ENCODE measurements around the gene KIF25. TPM values are rescaled to one million over a fixed set of nuclear protein-coding genes. Genes with fewer than 3 reads are reported as not detected.

KIF25 gene
- polyA plus RNA-seq, 12 donors: 0.21 to 1.2 (median 0.75) TPM; not detected in 2

DNA sequence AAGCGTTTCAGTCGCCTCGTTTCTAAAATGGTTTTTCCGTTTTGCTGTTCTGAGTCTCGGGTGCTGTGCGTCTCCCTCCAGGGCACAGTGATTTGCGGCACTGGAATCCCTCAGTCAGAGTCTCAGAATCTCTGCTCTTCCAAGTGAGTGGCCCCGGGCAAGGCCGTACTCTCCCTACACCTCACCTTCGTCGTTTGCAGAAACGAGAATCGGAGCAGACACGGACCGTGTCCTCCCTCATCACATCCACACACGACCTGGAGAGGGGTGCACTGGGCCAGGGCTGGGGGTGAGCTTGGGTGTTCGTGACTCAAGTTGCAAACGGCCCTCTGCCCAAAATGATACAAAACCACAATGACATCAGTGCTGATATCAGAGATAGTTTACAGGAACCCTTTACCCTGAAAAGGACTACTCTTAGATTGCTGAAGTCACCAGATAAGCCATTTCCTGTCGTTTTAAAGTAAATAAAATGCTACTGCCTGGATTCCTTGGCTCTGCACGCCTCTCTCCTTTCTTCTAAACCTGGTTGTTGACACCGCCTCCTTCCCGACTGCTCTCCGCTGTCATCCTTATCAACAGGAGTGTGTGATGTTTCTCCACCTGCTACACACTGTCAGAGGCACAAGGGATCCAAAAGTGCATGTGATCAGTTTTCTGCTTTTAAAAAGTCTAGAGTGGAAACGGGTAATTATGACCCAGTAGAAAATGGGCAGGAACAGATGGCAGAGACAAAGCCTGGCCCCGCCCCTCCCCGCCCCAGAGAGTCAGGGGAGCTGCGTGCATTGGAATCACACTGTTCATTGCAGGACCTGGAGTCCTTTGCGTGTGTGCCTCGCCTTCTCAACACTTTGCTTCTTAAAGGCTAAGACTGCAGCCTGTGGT is 38.4 kb downstream of the KIF25 start:
- DNase-seq: no peak

DNA sequence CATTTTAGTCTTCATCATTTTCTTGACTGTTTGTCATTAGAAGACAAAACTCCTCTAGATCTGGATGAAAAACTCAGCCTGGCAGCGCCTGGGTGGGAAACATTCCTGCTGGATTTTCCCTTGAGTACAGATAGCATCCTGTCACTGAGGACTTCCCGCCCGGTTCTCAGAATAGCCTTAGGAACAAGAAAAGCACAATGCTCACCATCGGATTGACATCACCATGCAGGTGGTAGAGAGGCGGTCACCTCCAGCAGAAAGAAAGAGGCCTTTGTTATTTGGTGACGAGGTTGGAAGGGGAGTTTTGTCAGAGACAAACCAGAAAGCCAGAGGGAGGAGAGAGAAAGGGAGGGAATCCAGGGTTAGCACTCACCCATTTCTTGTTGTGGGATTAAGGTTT is 39.8 kb downstream of the KIF25 start:
- no peak for DNase-seq

DNA sequence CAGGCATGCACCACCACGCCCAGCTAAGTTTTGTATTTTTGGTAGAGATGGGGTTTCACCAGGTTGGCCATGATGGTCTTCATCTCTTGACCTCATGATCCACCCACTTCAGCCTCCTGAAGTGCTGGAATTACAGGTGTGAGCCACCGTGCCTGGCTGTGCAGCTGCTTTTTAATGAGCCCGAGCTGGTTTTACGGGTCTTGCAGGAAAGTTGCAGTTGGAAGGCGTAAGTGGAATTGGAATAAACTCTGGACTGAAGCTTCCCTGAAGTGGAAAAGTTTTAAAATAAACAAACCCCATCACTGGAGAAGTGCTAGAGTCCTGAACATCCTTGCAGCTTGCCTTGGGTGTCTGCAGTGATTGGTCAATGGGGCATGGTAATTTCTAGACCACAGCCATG is 40.4 kb downstream of the KIF25 start:
- DNase-seq: no peak

DNA sequence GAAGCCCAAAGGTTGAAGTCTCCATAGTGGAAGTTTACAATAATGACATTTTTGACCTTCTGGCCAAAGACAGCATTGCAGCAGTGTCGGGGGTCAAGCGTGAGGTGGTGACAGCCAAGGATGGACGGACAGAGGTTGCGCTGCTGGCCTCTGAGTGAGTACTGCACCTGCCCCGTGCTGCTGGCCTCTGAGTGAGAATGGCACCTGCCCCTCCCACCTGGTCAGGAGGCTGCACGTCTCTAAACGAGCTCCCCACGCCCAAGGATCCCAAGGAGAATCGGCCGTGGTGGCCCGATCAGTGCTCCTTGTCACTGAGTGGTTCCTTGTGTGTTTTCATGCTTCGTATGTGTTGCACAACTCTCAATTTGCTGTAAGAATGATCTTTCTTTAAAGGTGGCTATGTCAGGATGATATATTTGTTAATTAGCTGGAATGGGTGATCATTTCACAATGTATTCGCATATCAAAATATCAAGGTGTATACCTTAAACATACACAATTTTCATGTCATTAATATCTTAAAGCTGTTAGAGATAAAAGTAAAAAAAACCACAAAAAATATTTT is 41.2 kb downstream of the KIF25 start:
- no peak for DNase-seq

DNA sequence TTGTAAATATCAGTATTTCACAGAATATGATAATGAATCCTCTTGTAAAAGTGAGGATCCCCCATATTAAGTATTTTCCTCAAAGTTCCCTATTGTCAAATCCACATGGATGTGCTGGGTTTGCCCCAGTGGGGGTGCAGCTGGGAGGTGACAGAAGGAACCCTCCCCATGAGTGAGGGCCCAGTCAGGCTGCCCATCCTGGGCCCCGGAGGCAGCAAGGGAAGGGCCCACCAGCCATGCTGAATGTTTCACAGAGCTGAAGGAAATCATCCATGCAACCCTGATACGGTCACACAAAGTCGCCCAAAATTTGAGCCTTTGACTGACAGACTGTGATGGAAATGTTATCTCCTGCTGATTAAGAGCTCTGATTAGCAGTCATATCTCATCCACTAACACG is 41.8 kb downstream of the KIF25 start:
- no peak for DNase-seq

DNA sequence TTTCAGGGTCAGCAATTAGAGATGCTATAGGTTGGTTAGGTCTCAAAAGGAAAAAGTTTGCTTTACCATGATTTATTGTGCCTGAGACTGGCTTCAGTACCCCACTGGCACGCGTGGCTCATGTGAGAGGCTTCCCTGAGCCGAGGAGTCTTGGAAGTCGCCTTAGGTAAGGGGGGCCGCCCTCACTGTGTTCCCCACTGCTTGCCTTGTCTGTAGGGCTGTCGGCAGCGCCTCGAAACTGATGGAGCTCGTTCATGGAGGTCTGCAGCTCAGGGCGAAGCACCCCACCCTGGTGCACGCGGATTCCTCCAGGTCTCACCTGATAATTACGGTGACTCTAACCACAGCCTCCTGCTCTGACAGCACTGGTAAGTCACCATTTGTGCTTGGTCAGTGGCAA is 42.4 kb downstream of the KIF25 start:
- no peak for DNase-seq

DNA sequence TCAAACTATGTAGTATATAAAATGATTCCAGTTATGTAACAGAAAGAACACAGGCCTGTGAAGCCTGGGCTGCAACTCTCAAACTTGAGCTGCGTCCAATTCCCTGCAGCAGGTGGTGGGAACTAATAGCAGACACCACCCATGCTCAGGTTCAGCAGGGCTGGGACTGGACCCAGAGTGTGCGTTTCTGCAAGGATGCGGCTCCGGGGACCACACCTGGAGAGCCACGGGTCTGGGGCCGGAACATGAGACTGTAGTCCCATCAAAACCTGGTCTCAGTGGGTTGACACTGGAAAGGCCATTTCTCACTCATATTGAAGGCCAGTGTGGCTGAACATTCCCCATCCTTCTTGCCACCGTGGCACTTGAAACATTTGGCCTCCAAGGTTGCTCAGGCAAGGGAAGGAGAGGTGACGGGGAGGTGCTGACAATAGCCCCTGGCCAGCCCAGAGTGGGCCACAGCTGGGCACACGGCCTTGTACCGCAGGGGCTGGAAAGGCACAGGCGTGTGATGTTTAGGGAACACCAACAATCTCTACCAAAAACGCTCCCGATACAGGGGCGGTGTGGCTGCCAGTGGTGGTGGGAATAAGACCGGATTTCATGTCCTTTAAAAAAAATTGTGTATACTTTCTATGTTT is 43.5 kb downstream of the KIF25 start:
- DNase-seq: no peak

DNA sequence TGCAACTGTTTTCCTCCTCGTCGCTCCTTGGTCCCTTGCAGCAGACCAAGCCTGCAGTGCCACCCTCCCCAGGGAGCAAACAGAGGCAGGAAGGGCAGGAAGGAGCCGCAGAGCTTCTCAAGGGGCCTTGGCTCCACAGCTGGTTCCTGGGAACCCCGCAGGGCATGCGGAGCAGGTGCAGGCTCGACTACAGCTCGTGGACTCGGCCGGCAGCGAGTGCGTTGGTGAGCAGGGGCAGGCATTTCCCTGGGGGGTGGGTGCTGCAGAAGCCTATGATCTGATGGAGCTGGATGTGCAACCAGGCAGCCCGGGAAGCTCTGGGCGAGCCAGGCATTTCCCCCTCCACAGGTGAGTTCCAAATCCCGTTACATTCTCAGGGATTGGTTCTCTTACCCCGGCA is 44.5 kb downstream of the KIF25 start:
- no peak for DNase-seq

DNA sequence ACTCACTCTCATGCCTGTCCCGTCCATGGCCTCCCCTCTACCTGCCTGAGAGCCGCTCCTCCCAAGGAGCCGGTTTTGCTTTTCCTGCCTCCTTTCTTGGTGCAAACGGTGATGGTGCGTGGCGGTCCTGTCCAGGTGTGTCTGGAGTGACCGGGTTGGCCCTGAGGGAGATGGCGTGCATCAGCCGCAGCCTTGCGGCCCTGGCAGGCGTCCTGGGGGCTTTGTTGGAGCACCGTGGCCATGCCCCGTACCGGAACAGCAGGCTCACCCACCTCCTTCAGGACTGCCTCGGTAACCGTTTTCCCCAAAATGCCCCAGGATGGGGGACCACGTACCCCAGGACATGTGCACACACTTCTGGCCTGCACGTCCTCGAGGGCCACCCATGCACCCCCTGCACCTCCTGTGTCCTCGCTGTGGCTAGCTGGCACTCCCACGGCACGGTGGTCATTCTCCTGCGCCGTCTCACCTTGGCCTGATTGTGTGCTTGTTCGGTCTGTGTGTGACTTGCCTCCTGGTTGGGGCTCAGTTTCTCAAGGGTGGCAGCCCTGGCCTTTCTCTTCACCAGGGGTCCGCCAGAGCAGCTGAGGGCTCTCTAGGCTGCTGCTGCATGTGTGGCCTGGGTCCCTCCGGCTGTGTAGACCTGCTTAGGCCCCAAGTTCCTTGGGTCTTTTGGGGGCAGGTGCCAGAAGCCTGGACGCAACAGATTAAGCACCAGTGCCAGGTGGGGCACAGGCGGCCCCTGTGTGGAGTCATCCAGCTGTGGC is 45.1 kb downstream of the KIF25 start:
- no peak for DNase-seq

DNA sequence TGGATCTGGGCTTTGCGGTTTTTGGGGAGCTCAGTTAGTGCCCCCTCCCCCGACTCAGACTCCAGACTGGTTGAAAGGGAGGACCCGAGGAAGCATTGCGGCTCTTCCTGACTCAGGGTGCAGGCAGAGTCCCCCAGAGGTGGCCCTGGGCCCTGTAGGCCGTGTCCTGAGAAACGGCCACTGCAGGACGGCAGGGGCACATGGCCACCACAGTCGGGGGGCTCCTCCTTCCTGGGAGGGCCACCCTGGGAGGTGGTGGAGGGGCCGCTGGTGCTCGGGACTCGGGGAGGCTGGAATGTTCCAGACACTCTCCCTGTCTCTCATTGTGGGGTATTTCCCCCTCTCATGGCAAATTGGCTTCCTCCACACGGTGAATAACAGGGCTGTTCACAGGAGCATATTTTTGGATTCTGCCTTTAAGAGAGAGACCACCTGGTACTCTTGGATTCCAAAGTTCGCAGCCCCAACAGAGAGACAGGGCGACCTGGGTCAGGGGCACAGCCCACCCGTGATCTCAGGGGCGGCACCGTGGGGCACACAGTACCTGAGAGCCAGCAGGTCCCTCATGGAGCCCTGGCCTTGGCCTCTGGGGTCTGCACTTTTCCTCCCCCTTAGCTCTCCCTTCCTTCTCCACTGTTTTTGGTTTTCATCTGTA is 45.8 kb downstream of the KIF25 start:
- no peak for DNase-seq

DNA sequence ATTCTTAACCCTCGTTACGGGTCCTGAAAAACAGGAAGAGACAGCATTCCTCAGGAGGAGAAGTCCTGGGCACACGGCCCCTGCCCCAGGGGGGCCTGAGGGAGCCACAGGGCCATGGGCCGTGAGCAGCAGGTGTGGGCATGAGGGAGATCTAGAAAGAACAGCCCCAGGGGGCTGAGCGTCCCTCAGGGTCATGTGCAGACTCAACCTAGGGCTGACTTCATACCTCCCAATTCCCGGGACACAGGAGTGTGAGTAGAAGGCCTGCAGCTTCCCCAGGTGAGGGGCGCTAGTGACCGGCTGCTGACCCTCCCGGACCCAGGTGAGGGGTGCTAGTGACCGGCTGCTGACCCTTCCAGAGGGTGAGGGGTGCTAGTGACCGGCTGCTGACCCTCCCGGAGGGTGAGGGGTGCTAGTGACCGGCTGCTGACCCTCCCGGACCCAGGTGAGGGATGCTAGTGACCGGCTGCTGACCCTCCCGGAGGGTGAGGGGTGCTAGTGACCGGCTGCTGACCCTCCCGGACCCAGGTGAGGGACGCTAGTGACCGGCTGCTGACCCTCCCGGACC is 46.5 kb downstream of the KIF25 start:
- no peak for DNase-seq

DNA sequence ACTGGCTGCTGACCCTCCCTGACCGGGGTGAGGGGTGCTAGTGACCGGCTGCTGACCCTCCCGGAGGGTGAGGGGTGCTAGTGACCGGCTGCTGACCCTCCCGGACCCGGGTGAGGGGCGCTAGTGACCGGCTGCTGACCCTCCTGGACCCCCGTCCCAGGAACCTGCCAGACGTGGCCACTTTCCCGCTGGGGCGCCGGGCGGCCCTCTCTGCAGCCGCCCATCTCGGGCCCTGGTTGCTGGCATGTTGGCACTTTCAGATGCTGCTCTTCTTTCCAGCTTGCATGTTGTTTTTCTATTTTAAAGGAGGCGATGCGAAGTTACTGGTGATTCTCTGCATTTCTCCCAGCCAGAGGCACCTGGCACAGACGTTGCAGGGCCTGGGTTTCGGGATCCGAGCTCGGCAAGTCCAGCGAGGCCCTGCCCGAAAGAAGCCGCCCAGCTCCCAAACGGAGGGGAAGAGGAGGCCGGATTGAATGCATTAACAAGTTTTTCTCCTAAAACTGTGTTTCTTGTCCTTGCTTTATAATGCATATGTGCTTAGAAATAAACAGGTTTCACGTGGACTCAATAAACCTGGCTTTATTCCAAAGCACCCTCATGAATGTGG is 47.2 kb downstream of the KIF25 start:
- DNase-seq: no peak

DNA sequence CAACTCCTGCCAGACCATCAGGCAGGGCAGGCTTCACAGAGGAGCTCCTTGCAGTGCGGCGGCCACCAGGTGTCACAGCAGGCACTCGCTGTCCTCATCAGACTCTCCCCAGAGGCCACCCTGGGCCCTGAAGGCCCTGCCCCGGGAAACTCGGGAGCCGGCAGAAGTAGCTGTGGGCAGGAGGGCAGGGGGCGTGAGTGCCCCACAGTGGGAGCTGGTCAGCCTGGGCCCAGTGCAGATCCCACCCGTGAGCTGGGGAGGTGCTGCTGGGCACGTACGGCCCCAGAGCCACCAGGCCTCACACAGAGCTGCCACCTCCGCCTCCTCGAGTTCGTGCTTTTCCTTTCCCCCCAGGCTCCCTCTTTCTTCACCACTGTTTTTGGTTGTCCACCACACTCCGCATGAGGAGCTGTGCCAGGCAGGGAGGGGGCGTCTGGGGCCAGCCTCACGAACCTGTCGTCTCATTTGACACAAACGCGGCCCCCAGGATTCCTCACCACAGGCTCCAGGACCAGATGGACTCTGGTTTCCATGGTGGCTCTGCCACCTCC is 47.7 kb downstream of the KIF25 start:
- no peak for DNase-seq

DNA sequence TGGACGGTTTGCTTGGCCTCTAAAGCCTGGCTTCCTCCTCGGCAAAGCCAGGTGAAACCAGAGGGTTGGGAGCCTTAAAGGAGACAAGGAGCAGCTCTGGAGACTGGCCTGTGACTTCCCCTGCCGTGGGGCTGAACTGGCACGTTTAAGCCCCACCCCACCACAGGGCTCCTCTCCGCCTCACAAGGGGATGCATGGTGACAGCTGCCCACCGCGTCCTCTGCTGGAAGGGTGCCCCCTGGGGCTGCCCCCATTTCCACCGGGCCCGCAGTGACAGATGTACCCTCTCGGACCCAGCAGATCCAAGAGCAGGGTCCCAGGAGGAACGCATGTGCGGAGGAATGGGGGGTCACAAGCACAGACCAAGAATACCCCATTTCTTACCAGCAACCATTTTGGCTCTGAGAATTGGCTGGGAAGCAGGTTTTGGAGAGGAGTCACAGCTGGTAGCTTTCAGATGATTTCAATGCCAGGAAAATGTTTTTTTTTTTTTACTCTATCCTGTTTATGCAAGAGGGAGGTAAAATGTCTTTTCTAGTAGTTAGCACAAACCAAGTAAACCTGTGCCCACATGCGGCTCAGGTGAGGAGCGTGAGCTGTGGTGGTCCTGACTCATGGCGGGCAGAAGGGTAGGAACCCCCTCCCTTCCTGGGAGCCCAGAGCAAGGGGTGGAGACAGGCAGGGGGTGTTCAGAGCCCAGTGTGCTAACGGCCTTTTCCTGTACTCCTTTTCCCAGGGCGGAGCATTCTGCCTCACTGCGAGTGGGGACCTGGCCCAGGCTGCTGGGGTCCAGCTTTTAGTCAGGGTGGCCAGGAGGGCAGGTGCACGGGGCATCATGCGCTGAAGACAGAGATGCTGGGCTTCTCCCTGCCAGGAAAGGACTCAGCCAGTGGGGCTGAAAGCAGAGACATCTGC is 48.5 kb downstream of the KIF25 start:
- no peak for DNase-seq

DNA sequence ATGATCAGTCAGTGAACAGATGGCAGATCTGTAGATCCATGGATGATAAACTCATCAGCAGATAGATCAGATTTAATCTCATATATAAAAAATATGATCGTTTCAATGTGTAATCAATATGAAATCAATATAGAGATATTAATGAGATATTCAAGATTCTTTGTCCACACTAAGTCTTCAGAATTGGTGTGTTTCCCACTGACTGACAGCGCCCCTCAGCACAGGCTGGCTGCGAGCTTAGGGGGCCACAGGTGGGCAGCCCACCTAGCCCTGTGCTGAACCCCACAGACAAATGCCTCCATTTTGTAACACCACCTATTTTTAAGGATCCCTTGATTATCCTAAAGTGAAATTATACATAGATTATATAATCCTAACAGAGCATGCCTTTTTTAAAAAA is 49.2 kb downstream of the KIF25 start:
- DNase-seq: no peak

DNA sequence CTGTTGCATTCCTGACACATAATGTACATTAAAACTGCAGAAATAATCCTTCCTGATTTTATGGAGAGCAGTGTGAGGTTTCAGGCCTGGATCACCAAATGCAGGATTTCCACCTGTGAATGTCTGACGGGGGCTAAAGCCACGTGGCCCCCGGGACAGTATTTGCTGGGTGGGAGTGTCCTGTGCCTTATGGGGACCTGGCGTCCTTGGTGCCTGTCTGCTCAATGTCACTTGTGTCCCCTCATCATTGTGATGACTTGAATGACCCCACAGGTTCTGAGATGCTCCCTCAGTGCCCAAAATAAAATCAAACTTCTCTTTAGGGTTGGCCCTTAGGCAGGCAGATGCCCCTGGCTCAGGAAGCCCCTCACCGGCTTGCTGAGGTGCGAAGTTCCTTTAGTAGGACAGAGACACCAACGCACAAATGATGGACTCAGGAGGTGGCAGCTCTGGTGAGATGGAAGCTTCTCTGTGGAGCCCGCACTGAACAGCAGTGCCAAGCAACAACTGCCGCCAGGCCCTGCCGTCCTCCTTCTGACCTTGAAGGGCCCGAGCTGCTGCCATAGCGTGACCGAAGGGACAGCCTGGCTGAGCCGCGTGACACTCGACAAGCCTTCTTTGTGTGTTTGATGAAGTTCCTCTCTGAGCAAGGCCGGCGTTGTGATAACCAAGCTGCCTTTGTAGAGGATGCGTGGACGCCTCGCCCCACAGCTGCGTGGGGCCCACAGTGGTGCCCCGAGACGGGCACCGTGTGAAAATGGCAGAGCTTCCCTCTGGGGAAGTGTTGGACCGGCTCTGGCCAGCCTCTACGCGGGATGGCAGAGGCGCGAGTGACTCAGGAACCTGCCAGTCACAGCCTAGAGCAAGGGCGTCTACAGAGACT is 50.6 kb downstream of the KIF25 start:
- DNase-seq: no peak

DNA sequence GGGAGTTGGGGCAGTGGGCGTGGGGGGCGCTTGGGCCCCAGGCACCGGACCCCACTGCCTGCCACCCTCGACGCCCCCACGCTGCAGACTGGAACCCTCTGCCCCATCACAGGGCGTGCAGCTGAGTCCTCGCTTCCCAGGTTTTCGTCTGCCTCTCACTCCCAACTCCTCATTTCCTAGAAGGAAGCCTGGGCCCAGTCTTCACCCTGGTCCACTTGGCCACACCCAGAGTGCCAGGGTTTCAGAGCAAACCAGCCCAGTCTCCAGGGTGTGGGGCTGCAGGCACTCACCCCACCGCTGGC is 51.2 kb downstream of the KIF25 start:
- DNase-seq: no peak

DNA sequence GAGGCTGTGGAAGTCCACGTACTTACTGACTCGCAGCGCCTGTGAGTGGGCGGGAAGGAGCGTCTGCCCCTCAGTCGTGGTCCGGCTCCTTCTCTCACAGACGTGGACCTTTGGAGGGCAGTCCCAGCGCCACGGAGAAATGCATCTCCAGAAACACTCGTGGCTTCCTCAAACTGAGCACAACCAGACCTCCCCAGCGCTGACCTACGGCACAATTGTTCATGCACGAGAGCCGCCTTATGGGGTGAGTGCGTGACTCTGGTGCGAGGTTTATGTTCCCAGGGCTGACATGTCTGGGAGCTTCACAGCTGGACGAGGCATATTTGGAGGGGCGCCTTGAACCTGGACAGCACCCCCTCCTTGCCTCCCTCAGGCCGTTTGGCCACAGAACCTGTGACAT is 51.8 kb downstream of the KIF25 start:
- DNase-seq: no peak

DNA sequence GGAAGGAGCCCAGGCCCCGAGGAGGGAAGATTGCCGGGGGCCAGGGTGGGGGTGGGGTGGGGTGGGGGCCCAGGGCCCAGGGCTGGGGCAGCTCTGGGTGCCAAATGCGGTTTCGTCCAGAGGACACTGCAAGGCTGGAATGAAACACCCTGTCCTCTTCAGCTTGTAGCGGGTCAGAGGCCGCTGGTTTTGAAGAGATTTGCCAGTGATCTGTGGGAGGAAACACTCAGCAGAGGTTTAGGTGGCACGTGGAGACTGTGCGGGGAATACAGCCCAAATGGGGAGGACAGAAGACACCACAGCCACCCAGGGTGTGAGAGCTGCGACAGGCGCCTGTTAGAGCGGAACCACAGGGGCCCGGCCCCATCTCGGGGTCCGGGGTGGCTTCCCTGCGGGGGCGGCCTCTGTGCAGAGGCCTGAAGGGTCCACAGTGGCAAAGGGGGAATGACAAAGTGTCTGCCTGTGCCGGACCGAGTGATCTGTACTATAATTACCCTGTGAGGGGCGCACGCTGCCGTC is 52.3 kb downstream of the KIF25 start:
- DNase-seq: no peak
